Sigmoid colon (tissue), 7 donors: ENCODE data around the gene FCHO1. TPM values are rescaled to one million over a fixed set of nuclear protein-coding genes. Genes with fewer than 3 reads are reported as not detected.
A peak's percentile ranks its signal among the peaks of the same experiment; 100 is the strongest.

Experiments used
- DNase-seq: peaks from one replicate; pipeline ENCODE4 v3.0.0-alpha.2; 2019
- H3K27ac ChIP-seq, 4 donors: fragments of 200-600 bp; sonication (generic); one replicate each; pipeline ENCODE4 v1.5.1; 2016 to 2019; ENCODE audit warnings: mild to moderate bottlenecking in 1 of 4
- H3K27me3 ChIP-seq, 3 donors: fragments of 200-600 bp; sonication (generic); one replicate each; pipeline ENCODE4 v1.5.1; 2019; ENCODE audit warnings: mild to moderate bottlenecking in 1 of 3
- H3K36me3 ChIP-seq, 4 donors: fragments of 200-600 bp; sonication (generic); one replicate each; pipeline ENCODE4 v1.5.1; 2016 to 2019
- H3K4me1 ChIP-seq, 4 donors: fragments of 200-600 bp; sonication (generic); one replicate each; pipeline ENCODE4 v1.5.1; 2017 to 2019
- H3K4me3 ChIP-seq, 4 donors: fragments of 200-600 bp; sonication (generic); one replicate each; pipeline ENCODE4 v1.5.1; 2017 to 2019; ENCODE audit warnings: mild to moderate bottlenecking in 2 of 4, moderate library complexity in 1 of 4
- H3K9me3 ChIP-seq, 4 donors: fragments of 200-600 bp in 3 of 4; sonication (generic) in 3 of 4; one replicate each; pipeline versions ENCODE4 v1.5.1 to v1.6.1; 2013 to 2019
- CTCF ChIP-seq, 4 experiments: fragments of 450-650 bp in 3 of 4; fragments of 200-600 bp in 1 of 4; IDR thresholded peaks; one replicate each; pipeline ENCODE4 v1.5.1; 2016 to 2019; ENCODE audit warnings: antibody characterized with exemption in 4 of 4, mild to moderate bottlenecking in 3 of 4, moderate library complexity in 2 of 4
- EP300 ChIP-seq, 4 donors: sonication (generic); formaldehyde crosslinking; IDR thresholded peaks; one replicate each; pipeline ENCODE4 v1.6.1; 2017; ENCODE audit warnings: antibody characterized with exemption in 4 of 4
- POLR2A ChIP-seq, 2 donors: fragments of 450-650 bp; IDR thresholded peaks; one replicate each; pipeline ENCODE4 v1.6.1; 2016; ENCODE audit warnings: antibody characterized with exemption in 2 of 2, mild to moderate bottlenecking in 2 of 2, moderate library complexity in 2 of 2
- POLR2AphosphoS5 ChIP-seq, 4 donors: sonication (generic); formaldehyde crosslinking; IDR thresholded peaks; one replicate each; pipeline ENCODE4 v1.6.1; 2017; ENCODE audit warnings: antibody characterized with exemption in 4 of 4
- WGBS, 2 donors: extraction: QIAGEN DNeasy Blood & Tissue Kit; methylation state at CpG; one replicate each; pipeline ENCODE4 v1.1.7; 2013; 5-methylcytosine and 5-hydroxymethylcytosine counted together
- intact Hi-C: fragments of 100-400 bp; cut with DNase I; formaldehyde crosslinking; loops from one replicate; pipeline ENCODE4 v1.15.1; 2023
- polyA plus RNA-seq, 3 donors: library from polyadenylated mRNA; stranded (reverse); fragments of 200-250 nt; gene quantifications; one replicate each; pipeline ENCODE4 v1.2.3, GENCODE V29; 2013
- total RNA-seq, 4 donors: library from RNA; depleted of rRNA; stranded (reverse); fragments of >200 nt; gene quantifications; one replicate each; pipeline ENCODE4 v1.1.0, GENCODE V29; 2016
- donor health status: healthy with polysubstance abuse.
- donor health status: Bipolar disorder and iron deficiency.
- donor health status: healthy.

FCHO1 gene
- 1 to 10 TPM; 1.8 to 5.8 (median 4.4) TPM for total RNA-seq
- polyA plus RNA-seq = 10 to 100 TPM in 1 of 3 donors, 1 to 10 TPM in 2; 1.2 to 14.4 (median 2.5) TPM

GRCh38 chr19:17751103-17751911, at the start of gene FCHO1:
Gene FCHO1, plus strand, starts transcription at chr19:17751477. Its CDS starts 3,688 bp downstream, at chr19:17755165.
- no peak for TF ChIP-seq CTCF (IDR thresholded peaks at IDR 0.05)
- TF ChIP-seq POLR2AphosphoS5 (IDR thresholded peaks at IDR 0.05) = no peak
- TF ChIP-seq EP300 (IDR thresholded peaks at IDR 0.05) = no peak
- no peak for TF ChIP-seq POLR2A (IDR thresholded peaks at IDR 0.05)
- DNase-seq = peak; percentile 71
- Histone ChIP-seq H3K36me3 (no peaks in the 10 kb centered on the region), H3K9me3 (no peaks in the 10 kb centered on the region), H3K27me3 (no peaks in the 10 kb centered on the region), H3K27ac (no peak within 1 kb of the TSS), H3K4me3 (peak within 1 kb of the TSS in 1 of 4 donors; percentile 12), H3K4me1 (peaks cover 0 to 24% (median 10%) of the 10 kb centered on the region in 4 donors)
- intact Hi-C loops = no loop called here
- WGBS, 2 donors = 36 to 38% methylated on average over 28 of the region's 28 CpGs

GRCh38 chr19:17703824-17704463, 47.3 kb upstream of the FCHO1 start:
- Histone ChIP-seq H3K4me3 (no peak overlapping the region), H3K36me3 (no peaks in the 10 kb centered on the region), H3K4me1 (no peaks in the 10 kb centered on the region), H3K9me3 (no peaks in the 10 kb centered on the region), H3K27ac (no peak overlapping the region), H3K27me3 (peaks cover 0 to 25% (median 0%) of the 10 kb centered on the region in 3 donors)
- 35 to 55% methylated on average over 11 of the region's 11 CpGs for WGBS, 2 donors
- intact Hi-C loops = loop anchor here (2.0 to 10.0 kb wide), 3 partner anchors 63 to 151 kb away; partner anchors contain the start of gene RPL18A
- TF ChIP-seq EP300 (IDR thresholded peaks at IDR 0.05) = no peak
- peak; percentile 29 to 84 (median 66) for TF ChIP-seq CTCF (IDR thresholded peaks at IDR 0.05)
- DNase-seq = no peak

- DNase-seq = no peak
- H3K36me3 ChIP-seq = no peaks in the 10 kb centered on the region
- intact Hi-C loops = loop anchor here (10.0 kb wide), 1 partner anchor 148 kb away; the partner anchor contains the start of gene RPL18A
- no peaks in the 10 kb centered on the region for H3K4me1 ChIP-seq
- peaks cover 0 to 15% (median 0%) of the 10 kb centered on the region in 3 donors for H3K27me3 ChIP-seq
- TF ChIP-seq POLR2A (IDR thresholded peaks at IDR 0.05) = no peak
- no peak for TF ChIP-seq POLR2AphosphoS5 (IDR thresholded peaks at IDR 0.05)
- no peak for TF ChIP-seq EP300 (IDR thresholded peaks at IDR 0.05)
- no peak for TF ChIP-seq CTCF (IDR thresholded peaks at IDR 0.05)
- no peak overlapping the region for H3K4me3 ChIP-seq
- H3K9me3 ChIP-seq = no peaks in the 10 kb centered on the region
- no peak overlapping the region for H3K27ac ChIP-seq
- WGBS, 2 donors = 31 to 46% methylated on average over 17 of the region's 17 CpGs
Measured at GRCh38 chr19:17706750-17707181, 44.5 kb upstream of the FCHO1 start.

- no peaks in the 10 kb centered on the region for H3K36me3 ChIP-seq
- H3K27ac ChIP-seq = no peak overlapping the region
- no peak for TF ChIP-seq CTCF (IDR thresholded peaks at IDR 0.05)
- TF ChIP-seq POLR2AphosphoS5 (IDR thresholded peaks at IDR 0.05) = no peak
- no peak for TF ChIP-seq POLR2A (IDR thresholded peaks at IDR 0.05)
- TF ChIP-seq EP300 (IDR thresholded peaks at IDR 0.05) = no peak
- H3K27me3 ChIP-seq = peaks cover 0 to 4% (median 0%) of the 10 kb centered on the region in 3 donors
- 52 to 72% methylated on average over 6 of the region's 6 CpGs for WGBS, 2 donors
- H3K4me3 ChIP-seq = no peak overlapping the region
- intact Hi-C loops = no loop called here
- no peaks in the 10 kb centered on the region for H3K9me3 ChIP-seq
- DNase-seq = no peak
- peaks cover 0 to 2% (median under 1%) of the 10 kb centered on the region in 4 donors for H3K4me1 ChIP-seq
Measured at GRCh38 chr19:17711851-17712250, 39.4 kb upstream of the FCHO1 start.
